ENCODE results near the gene DGCR6L.
"Not testable (repeated sequence)": the region's sequence is repeated elsewhere in the genome, so short reads cannot be mapped to it uniquely, and the experiment has no call there.

DGCR6L gene

GRCh38 chr22:20291604-20292063 lies 28.2 kb downstream of the DGCR6L start:
- DNase-seq (ENCODE audit: low spot score) = no peak

- no peak for DNase-seq (ENCODE audit: low spot score)
Observed at GRCh38 chr22:20291249-20291586, 28.6 kb downstream of the DGCR6L start.

GRCh38 chr22:20290578-20291248 lies 29.1 kb downstream of the DGCR6L start:
- no peak for DNase-seq (ENCODE audit: low spot score)

GRCh38 chr22:20290045-20290392 lies 29.8 kb downstream of the DGCR6L start:
- DNase-seq (ENCODE audit: low spot score) = no peak

GRCh38 chr22:20289182-20290044 lies 30.4 kb downstream of the DGCR6L start:
- DNase-seq (ENCODE audit: low spot score) = not testable (repeated sequence)

- DNase-seq (ENCODE audit: low spot score) = not testable (repeated sequence)
Observed at GRCh38 chr22:20286784-20287423, 33.0 kb downstream of the DGCR6L start.

GRCh38 chr22:20286312-20286660 lies 33.6 kb downstream of the DGCR6L start:
- not testable (repeated sequence) for DNase-seq (ENCODE audit: low spot score)

- DNase-seq (ENCODE audit: low spot score) = peak; percentile 72
Observed at GRCh38 chr22:20285473-20286311, 34.2 kb downstream of the DGCR6L start.

- DNase-seq (ENCODE audit: low spot score) = no peak
Observed at GRCh38 chr22:20284471-20285086, 35.3 kb downstream of the DGCR6L start.

- DNase-seq (ENCODE audit: low spot score) = no peak
Observed at GRCh38 chr22:20283674-20284066, 36.2 kb downstream of the DGCR6L start.

GRCh38 chr22:20282901-20283673 lies 36.8 kb downstream of the DGCR6L start:
- no peak for DNase-seq (ENCODE audit: low spot score)

GRCh38 chr22:20281891-20282290 lies 38.0 kb downstream of the DGCR6L start:
- no peak for DNase-seq (ENCODE audit: low spot score)

GRCh38 chr22:20281473-20281872 lies 38.4 kb downstream of the DGCR6L start:
- not testable (repeated sequence) for DNase-seq (ENCODE audit: low spot score)

- DNase-seq (ENCODE audit: low spot score) = no peak
Observed at GRCh38 chr22:20280866-20281265, 39.0 kb downstream of the DGCR6L start.

- not testable (repeated sequence) for DNase-seq (ENCODE audit: low spot score)
Observed at GRCh38 chr22:20280163-20280562, 39.7 kb downstream of the DGCR6L start.

GRCh38 chr22:20279662-20280134 lies 40.2 kb downstream of the DGCR6L start:
- DNase-seq (ENCODE audit: low spot score) = no peak

GRCh38 chr22:20278726-20279490 lies 41.0 kb downstream of the DGCR6L start:
- not testable (repeated sequence) for DNase-seq (ENCODE audit: low spot score)

- not testable (repeated sequence) for DNase-seq (ENCODE audit: low spot score)
Observed at GRCh38 chr22:20277936-20278635, 41.8 kb downstream of the DGCR6L start.

GRCh38 chr22:20276468-20276867 lies 43.4 kb downstream of the DGCR6L start:
- DNase-seq (ENCODE audit: low spot score) = no peak
